Neutrophil (primary cell): Measurements from ENCODE around the gene FAM174A.

Source experiments
- H3K27ac ChIP-seq: fragments of 200-600 bp; sonication (generic); 2 replicates; pipeline ENCODE4 v1.5.1; 2016; ENCODE audit warnings: mild to moderate bottlenecking, moderate library complexity
- H3K27me3 ChIP-seq: fragments of 200-600 bp; sonication (generic); 2 replicates; pipeline ENCODE4 v1.6.0; 2016; ENCODE audit warnings: mild to moderate bottlenecking
- H3K36me3 ChIP-seq: fragments of 200-600 bp; sonication (generic); 2 replicates; pipeline ENCODE4 v1.5.1; 2017
- H3K4me1 ChIP-seq, 2 experiments: fragments of 200-600 bp in 1 of 2; sonication (generic) in 1 of 2; 1 replicate in 1 of 2; 2 replicates in 1 of 2; pipeline versions ENCODE4 v1.5.1 to v1.6.1; 2013 to 2016; ENCODE audit warnings: low read depth in 1 of 2, low read length in 1 of 2, mild to moderate bottlenecking in 1 of 2, moderate library complexity in 1 of 2; ENCODE audit not compliant: control insufficient read depth in 1 of 2, insufficient read depth in 1 of 2
- H3K4me3 ChIP-seq, 2 experiments: fragments of 200-600 bp in 1 of 2; sonication (generic) in 1 of 2; 1 replicate in 1 of 2; 2 replicates in 1 of 2; pipeline ENCODE4 v1.5.1; 2013 to 2016; ENCODE audit warnings: low read depth in 1 of 2, low read length in 1 of 2, mild to moderate bottlenecking in 1 of 2, moderate library complexity in 1 of 2
- H3K9me3 ChIP-seq: fragments of 200-600 bp; sonication (generic); 2 replicates; pipeline ENCODE4 v1.5.1; 2016
- TF ChIP-seq, protein P1 (sequence below): fragments of 200-600 bp; sonication (generic); IDR thresholded peaks from 2 replicates; pipeline ENCODE4 v1.5.1; 2016; ENCODE audit warnings: antibody characterized with exemption

Gene FAM174A

DNA sequence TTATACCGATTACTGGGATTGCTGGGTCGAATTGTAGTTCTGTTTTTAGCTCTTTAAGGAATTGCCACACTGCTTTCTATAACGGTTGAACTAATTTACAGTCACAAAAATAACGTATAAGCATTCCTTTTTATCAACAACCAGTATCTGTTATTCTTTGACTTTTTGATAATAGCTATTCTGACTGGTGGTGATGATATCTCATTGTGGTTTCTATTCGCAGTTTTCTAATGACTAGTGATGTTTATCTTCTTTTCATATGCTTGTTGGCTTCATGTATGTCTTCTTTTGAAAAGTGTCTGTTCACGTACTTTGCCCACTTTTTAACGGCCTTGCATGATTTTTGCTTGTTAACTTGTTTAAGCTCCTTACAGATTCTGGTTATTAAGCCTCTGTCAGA, 74.4 kb downstream of the FAM174A start:
- no peak overlapping the region for H3K27ac ChIP-seq
- H3K9me3 ChIP-seq = no peaks in the 10 kb centered on the region
- TF ChIP-seq, protein P1, sequence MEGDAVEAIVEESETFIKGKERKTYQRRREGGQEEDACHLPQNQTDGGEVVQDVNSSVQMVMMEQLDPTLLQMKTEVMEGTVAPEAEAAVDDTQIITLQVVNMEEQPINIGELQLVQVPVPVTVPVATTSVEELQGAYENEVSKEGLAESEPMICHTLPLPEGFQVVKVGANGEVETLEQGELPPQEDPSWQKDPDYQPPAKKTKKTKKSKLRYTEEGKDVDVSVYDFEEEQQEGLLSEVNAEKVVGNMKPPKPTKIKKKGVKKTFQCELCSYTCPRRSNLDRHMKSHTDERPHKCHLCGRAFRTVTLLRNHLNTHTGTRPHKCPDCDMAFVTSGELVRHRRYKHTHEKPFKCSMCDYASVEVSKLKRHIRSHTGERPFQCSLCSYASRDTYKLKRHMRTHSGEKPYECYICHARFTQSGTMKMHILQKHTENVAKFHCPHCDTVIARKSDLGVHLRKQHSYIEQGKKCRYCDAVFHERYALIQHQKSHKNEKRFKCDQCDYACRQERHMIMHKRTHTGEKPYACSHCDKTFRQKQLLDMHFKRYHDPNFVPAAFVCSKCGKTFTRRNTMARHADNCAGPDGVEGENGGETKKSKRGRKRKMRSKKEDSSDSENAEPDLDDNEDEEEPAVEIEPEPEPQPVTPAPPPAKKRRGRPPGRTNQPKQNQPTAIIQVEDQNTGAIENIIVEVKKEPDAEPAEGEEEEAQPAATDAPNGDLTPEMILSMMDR = no peak
- H3K4me1 ChIP-seq = no peaks in the 10 kb centered on the region
- H3K27me3 ChIP-seq = no peaks in the 10 kb centered on the region
- H3K4me3 ChIP-seq = no peak overlapping the region
- no peaks in the 10 kb centered on the region for H3K36me3 ChIP-seq

DNA sequence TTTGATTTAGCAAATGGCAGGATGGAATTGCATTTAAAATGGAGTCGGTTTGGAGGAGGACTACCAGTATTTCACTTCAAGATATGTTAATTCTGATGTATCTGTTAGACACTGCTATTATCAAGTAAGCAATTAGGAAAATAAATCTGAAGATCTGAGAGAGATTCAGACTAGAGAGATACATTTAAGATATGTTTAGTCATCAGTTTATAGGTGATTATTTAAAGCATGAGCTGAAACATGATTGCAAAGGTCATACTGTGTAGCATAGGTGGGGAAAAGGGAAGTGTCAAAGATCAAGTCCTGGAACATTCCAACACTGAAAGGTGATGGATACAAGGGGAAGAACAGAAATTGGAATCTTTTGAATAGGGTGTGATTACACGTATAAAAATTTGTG, 79.1 kb downstream of the FAM174A start:
- no peaks in the 10 kb centered on the region for H3K27me3 ChIP-seq
- no peak overlapping the region for H3K27ac ChIP-seq
- no peaks in the 10 kb centered on the region for H3K36me3 ChIP-seq

DNA sequence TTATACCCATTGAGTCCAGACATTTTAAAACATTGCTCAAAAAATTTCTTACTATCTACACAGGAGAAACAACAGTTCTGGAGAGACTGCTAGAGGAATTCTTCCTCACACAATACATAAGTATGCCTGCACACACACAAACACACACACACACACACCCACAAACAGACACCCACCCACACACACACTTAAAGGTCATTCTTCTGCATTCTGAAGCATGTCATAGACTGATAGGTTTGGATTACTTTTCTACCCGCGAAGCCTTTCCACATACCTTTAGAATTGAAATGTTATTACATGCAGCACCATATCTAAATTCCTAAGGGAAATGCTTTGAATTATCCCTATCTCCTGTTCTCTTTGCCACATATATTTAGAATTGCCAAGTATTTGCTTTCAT, 80.2 kb downstream of the FAM174A start:
- TF ChIP-seq, protein P1 = no peak
- no peaks in the 10 kb centered on the region for H3K36me3 ChIP-seq
- no peaks in the 10 kb centered on the region for H3K9me3 ChIP-seq

More for the DNA sequence above, 79.1 kb downstream of the FAM174A start:
- TF ChIP-seq, protein P1 = no peak
- Histone ChIP-seq H3K4me3 (no peak overlapping the region), H3K4me1 (no peaks in the 10 kb centered on the region), H3K9me3 (no peaks in the 10 kb centered on the region)

DNA sequence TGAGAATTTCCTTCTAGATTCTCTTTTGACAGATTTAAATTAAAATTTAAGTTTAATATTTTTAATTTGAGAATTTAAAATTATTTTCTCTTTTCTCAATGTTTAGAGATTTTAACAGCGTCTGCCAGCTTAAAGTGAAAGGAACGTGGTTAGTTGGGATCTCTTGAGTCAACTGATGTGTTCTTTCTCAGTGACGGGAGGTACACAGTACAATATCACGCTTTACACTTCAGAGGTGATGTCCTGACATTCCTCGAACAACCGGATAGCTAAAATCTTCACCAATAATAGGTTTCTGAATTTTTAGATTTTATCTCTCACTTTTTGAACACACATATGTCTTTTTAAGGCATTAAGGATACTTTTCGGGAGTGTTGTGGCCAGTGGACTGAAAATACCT, 81.1 kb downstream of the FAM174A start:
- no peaks in the 10 kb centered on the region for H3K36me3 ChIP-seq
- H3K4me1 ChIP-seq = no peaks in the 10 kb centered on the region
- no peaks in the 10 kb centered on the region for H3K27me3 ChIP-seq
- TF ChIP-seq, protein P1 = no peak
- no peak overlapping the region for H3K4me3 ChIP-seq
- H3K27ac ChIP-seq = no peak overlapping the region
- H3K9me3 ChIP-seq = no peaks in the 10 kb centered on the region

More for the DNA sequence above, 80.2 kb downstream of the FAM174A start:
- H3K27ac ChIP-seq = no peak overlapping the region
- no peak overlapping the region for H3K4me3 ChIP-seq
- no peaks in the 10 kb centered on the region for H3K4me1 ChIP-seq
- H3K27me3 ChIP-seq = no peaks in the 10 kb centered on the region

DNA sequence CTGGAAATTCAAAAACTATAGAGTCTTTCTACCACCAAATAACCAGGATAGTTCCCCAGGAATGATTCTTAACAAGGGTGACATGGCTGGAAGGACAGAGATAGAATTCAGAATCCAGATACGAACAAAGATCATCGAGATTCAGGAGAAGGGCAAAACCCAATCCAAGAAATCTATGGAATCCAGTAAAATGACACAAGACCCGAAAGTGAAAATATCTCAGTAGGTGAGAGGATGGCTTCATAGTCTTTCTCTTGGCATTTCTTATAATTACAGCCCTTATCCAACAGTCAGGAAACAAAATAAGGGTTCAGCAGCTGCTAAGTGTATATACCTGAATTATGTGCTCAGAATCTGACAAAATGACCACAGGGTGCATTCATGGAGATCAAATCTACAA, 81.8 kb downstream of the FAM174A start:
- no peak overlapping the region for H3K27ac ChIP-seq
- no peaks in the 10 kb centered on the region for H3K4me1 ChIP-seq
- no peaks in the 10 kb centered on the region for H3K27me3 ChIP-seq
- TF ChIP-seq, protein P1 = no peak
- H3K36me3 ChIP-seq = no peaks in the 10 kb centered on the region
- H3K9me3 ChIP-seq = no peaks in the 10 kb centered on the region
- no peak overlapping the region for H3K4me3 ChIP-seq

DNA sequence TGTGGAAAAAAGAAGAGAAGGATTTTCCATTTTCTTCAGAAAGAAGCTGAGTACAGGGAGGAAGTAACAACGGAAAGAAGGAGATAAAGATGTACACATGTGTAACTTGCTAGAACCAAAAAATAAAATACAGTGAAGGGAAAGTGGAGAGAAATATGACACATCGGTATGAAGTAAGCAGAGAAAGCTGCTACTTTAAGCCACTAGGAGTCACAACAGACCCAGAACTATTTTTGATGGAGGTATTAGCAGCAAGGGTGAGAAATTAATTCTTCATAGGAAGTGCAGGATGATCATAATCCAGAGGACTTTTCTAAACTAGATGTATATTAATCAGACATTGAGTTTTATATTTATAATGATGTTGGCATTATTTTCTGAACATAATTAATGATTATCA, 88.5 kb downstream of the FAM174A start:
- no peaks in the 10 kb centered on the region for H3K27me3 ChIP-seq
- no peak overlapping the region for H3K27ac ChIP-seq
- no peaks in the 10 kb centered on the region for H3K9me3 ChIP-seq
- H3K4me3 ChIP-seq = no peak overlapping the region
- no peaks in the 10 kb centered on the region for H3K36me3 ChIP-seq
- H3K4me1 ChIP-seq = no peaks in the 10 kb centered on the region
- TF ChIP-seq, protein P1 = peak; percentile 58
